Head of caudate nucleus (tissue), 42 donors: Measurements from ENCODE around the gene ZNF778.

Experiments
- DNase-seq, 42 donors: peaks; one replicate each; pipeline versions ENCODE4 v3.0.0 to v3.0.0-alpha.2; 2020 to 2021; ENCODE audit warnings: mixed read lengths in 7 of 42
- intact Hi-C: fragments of 100-400 bp; cut with DNase I; formaldehyde crosslinking; loops from one replicate; pipeline ENCODE4 v1.15.0; 2022

Gene ZNF778

GRCh38 chr16:89268585-89268984, 51.1 kb downstream of the ZNF778 start:
- intact Hi-C loops, result no loop called here
- DNase-seq, result no peak

DNA sequence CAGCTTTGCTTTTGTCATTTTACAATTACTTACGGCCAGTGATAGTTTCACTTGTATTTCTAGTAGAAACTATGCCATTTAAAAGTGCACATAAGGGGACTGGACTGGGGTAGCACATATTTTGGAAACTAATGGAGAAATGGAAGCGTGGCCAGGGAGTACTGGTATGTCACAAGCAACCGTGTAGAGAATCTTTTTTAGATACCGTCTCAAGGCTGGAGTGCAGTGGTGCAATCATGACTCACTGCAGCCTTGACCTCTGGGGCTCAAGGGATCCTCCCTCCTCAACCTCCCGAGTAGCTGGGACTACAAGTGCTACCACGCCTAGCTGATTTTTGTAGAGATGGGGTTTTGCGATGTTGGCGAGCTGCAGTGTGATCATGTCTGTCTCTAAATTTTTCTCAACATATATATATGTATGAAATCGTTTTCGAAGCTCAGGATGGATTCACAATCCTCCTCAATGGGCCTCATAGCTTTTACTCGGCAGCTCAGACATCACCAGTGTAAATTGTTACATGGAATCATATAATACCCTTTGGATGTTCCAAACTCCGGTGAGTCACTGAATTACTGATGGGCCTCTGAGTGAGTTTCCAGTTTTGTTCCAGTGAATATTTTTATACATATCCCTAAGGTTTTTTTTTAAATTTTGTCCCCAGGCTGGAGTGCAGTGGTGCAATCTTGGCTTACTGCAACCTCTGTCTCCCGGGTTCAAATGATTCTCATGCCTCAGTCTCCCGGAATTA, 51.7 kb downstream of the ZNF778 start:
- DNase-seq, result no peak
- intact Hi-C loops, result no loop called here

DNA sequence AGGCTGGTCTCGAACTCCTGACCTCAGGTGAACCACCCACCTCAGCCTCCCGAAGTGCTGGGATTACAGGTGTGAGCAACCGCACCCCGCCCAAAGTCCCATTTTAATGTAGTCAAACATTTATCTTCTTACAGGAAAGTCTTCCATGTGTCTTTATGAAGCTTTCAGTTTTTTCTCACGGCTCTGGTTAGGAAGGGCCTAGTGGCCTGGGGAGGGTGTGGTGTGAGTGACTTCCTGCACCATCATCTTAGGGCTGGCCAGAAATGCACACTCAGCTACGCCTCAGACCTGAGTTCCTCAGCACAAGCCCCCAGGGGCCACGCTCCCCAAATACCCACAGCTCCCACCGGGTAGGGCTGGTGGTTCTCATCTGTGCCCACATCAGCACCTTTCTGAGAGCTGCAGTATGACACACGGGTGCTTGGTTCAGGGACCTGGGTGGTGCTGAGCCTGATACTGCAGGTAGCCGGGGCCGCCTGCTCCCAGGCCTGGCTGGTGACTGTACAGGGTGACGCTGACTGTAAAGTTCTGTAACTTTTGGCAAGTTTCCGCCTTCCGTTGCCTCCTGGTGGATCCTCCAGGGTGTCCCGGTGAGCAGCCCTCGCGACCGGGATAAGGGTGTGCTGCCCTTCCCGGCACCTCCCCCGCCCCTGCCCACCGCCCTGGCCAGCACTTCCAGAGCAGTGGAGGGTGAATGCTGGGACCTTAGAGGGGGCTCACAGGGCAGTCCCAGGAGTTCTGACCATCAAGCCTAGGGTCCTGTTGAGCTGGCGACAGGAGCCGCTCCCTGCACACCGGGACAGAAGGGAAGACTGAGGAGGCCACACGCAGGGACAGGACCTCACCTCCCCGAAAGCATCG, 52.5 kb downstream of the ZNF778 start:
- no peak for DNase-seq
- intact Hi-C loops, result no loop called here

DNA sequence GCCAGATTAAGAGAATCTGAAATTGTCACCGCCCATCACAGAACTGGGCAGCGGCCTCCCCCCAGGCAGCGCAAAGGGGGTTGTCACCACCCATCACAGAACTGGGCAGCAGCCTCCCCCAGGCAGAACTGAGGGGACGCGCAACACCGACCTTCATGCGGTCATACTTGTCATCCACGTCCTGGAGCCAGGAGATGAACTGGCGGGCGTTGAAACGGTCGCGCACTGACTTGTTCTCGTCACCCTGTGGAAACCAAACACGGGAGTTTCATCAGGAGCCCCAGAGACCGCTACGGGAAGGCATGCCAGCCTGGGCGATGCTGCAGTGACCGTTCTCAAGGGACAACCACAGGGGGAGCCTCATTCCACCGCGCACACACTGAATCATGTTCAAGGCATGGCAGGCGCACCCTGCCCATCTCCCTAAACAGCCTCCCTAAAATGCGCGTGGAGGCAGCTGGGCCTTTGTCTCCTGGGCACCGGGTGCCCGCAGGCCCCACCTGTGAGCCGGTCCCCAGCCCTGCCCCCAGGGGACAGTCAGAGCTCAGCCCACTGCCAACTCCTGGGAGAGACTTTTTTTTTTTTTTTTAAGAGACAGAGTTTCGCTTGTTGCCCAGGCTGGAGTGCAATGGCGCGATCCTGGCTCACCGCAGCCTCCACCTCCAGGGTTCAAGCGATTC, 53.3 kb downstream of the ZNF778 start:
- intact Hi-C loops, result no loop called here
- DNase-seq, result no peak

DNA sequence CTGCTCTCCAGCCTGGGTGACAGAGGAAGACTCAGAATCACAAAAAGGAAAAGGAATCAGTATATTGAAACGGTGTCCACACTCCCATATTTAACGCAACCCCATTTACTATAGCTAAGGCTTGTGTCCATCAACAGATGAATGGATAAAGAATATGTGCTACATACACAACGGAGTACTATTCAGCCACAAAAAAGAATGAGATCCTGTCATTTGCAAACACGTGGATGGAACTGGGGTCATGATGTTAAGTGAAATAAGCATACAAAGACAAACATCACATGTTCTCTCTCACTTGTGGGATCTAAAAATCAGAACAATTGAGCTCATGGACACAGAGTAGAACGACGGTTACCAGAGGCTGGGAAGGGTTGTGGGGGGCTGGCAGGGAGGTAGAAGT, 55.1 kb downstream of the ZNF778 start:
- intact Hi-C loops, result no loop called here
- DNase-seq, result no peak

DNA sequence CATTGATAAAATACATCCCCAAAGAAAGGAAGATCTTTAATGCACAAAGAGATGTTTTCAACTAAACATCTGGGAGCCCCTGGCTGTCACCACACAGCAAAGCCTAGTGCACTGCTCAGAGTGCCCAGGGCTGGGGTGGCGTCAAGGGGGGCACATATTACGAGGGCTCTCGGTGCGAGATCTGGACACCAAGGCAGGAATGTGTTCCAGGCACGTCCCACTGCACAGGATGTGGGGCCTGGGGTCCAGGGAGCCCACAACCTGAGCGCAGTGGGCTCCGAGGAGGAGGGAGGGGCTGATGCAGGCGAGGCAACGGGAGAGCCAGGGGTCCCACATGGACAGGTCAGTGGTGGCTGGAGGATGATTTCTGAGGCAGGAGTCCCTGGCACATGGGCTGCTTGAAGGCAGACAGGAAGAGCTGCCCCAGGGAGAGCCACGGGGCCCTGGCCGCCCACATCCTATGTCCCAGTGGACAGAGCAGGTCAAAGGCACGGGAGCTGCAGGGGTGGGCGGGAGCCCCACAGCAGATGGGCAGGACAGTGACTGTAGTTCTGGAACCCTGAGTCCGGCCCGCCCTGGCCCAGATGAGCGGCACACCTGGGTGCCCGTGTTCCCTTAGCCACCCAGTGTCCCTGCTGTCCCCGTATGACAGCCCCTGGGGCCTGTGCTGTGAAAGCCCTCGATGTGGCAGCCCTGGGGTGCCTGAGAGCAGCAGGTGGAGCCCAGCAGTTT, 56.4 kb downstream of the ZNF778 start:
- intact Hi-C loops, result no loop called here
- no peak for DNase-seq

- intact Hi-C loops, result no loop called here
- DNase-seq, result no peak
These were observed 57.2 kb downstream of the ZNF778 start for GRCh38 chr16:89274561-89275283.

- DNase-seq, result no peak
- intact Hi-C loops, result no loop called here
These were observed 57.7 kb downstream of the ZNF778 start for GRCh38 chr16:89275284-89275584.

DNA sequence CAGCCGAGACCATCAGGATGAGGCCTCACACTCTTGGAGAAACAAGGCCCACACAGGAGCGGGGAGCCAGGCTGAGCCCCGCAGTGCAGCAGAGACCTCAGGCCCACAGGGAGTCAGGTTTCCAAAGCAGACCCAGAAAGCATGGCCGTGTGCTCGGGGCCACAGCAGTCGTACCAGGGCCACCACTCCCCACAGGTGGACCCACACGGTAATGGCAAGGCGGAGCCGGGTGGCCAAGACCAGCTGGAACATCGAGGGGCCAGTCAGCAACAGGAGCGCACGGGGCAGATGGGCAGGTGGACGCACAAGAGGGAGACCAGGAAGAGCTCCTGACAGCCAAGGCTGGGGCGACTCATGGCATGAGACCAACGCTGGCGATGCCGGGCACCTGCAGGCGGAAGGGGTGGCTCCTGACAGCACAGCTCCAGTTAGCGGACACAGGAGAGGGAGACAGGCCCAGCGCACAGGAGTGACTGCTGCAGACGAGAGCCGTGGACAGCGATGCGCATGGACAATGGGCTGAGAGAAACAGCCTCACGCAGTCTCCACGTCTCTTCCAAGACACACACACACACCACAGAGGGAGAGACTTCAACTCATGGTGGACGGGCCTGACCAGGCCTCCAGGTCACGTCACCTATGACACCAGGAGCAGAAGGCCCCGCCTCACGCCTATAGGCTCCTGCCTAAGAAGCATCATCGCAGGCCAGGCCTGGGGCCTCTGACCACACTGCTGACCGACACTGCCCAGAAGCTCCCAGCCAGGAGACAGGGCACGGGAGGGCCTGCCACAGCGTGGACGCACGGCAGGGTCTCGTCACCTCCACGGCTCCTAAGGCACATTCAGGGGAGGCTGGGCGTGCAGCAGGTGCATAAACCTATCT, 58.6 kb downstream of the ZNF778 start:
- no peak for DNase-seq
- intact Hi-C loops, result no loop called here

- DNase-seq, result no peak
- intact Hi-C loops, result no loop called here
These were observed 59.5 kb downstream of the ZNF778 start for GRCh38 chr16:89277049-89277448.

- DNase-seq, result no peak
- intact Hi-C loops, result no loop called here
These were observed 60.3 kb downstream of the ZNF778 start for GRCh38 chr16:89277641-89278341.

DNA sequence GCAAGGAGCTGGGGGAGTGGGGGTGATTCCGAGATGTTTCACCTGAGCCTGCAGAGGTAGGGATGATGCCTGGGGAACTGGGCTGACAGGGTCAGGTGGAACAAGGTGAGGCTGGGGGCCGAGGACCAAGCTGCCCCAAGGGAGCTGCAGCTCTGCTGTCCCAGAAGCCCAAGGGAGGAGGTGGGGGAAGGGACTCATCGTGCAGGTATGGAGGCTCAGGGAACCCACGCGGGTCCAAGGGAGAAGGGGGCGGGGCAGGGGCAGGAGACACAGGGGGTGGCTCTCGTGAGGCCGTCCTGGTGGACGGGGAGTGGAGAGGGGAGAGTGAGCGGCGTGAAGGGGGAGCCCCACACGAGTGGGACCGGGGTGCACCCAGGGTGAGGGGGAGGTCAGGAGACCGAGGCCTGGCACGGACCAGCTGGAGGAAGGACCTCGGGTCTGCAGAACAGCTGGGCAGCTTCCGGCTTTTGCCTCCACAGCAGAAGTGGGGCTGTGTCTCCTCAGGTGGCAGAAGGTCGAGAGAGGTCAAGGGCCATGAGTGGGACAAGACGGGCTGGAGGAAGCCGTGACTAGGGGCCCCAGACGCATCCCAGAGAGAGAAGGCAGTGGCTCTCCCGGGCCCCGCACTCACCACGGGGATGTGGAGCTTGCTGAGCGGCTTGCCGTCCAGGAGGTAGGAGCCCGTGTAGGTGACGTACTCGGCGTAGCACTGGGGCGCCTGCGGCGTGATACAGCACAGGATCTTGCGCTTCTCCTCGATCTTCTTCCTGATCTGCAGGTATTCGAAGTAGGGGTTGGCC, 61.1 kb downstream of the ZNF778 start:
- intact Hi-C loops, result no loop called here
- DNase-seq, result no peak

GRCh38 chr16:89279666-89280481, 62.4 kb downstream of the ZNF778 start:
- intact Hi-C loops, result no loop called here
- no peak for DNase-seq

GRCh38 chr16:89280546-89281188, 63.2 kb downstream of the ZNF778 start:
- intact Hi-C loops, result no loop called here
- no peak for DNase-seq

DNA sequence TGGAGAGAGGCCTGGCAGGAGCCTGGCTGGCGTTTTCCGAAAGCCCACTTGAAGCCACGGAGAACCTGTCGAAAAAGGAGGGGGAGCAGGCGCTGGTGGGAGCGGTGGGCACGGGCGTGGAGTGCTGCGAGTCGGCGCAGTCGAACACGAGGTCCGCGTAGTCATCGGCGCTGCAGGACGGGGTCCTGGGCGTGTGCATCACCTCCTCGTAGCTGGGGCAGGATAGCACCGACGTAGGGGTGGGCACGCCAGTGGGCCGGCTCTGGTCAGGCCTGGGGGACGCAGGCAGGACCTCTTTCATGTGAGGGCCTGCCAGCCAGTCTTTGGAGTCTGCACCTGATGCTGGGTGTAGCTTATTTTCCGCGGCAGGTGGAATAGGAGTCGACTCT, 63.7 kb downstream of the ZNF778 start:
- DNase-seq, result no peak
- intact Hi-C loops, result no loop called here
